Mucosa of stomach (tissue), 1 donor: ENCODE data around the gene IL4R.

Experiments used
- H3K27me3 ChIP-seq: one replicate; pipeline ENCODE4 v1.7.0; 2013; ENCODE audit warnings: mild to moderate bottlenecking, low read length; ENCODE audit not compliant: control insufficient read depth, insufficient read depth
- H3K36me3 ChIP-seq: one replicate; pipeline ENCODE4 v1.7.0; 2013; ENCODE audit warnings: low read length; ENCODE audit not compliant: control insufficient read depth, insufficient read depth
- H3K4me1 ChIP-seq: one replicate; pipeline ENCODE4 v1.7.0; 2013; ENCODE audit warnings: mild to moderate bottlenecking, low read length; ENCODE audit not compliant: control insufficient read depth, insufficient read depth
- H3K4me3 ChIP-seq: one replicate; pipeline ENCODE4 v1.7.0; 2013; ENCODE audit warnings: low read length
- H3K9ac ChIP-seq: one replicate; pipeline ENCODE4 v1.7.0; 2013; ENCODE audit warnings: mild to moderate bottlenecking, low read length, moderate library complexity
- H3K9me3 ChIP-seq: one replicate; pipeline ENCODE4 v1.7.0; 2013; ENCODE audit warnings: mild to moderate bottlenecking, low read length, moderate library complexity; ENCODE audit not compliant: control insufficient read depth
- donor health status: Pancreatic carcinoma.

IL4R gene

GRCh38 chr16:27291722-27292240 lies 22.0 kb upstream of the IL4R start:
- H3K4me3 ChIP-seq = no peak overlapping the region
- no peaks in the 10 kb centered on the region for H3K9me3 ChIP-seq
- no peaks in the 10 kb centered on the region for H3K4me1 ChIP-seq
- H3K9ac ChIP-seq = no peak overlapping the region
- no peaks in the 10 kb centered on the region for H3K27me3 ChIP-seq
- no peaks in the 10 kb centered on the region for H3K36me3 ChIP-seq

- Histone ChIP-seq H3K9me3 (no peaks in the 10 kb centered on the region), H3K4me3 (no peak overlapping the region), H3K9ac (no peak overlapping the region), H3K36me3 (no peaks in the 10 kb centered on the region), H3K4me1 (no peaks in the 10 kb centered on the region), H3K27me3 (no peaks in the 10 kb centered on the region)
These were observed 20.4 kb upstream of the IL4R start for GRCh38 chr16:27293343-27293742.

- H3K36me3 ChIP-seq = no peaks in the 10 kb centered on the region
- H3K9me3 ChIP-seq = no peaks in the 10 kb centered on the region
- H3K4me3 ChIP-seq = no peak overlapping the region
- H3K27me3 ChIP-seq = no peaks in the 10 kb centered on the region
- no peak overlapping the region for H3K9ac ChIP-seq
- no peaks in the 10 kb centered on the region for H3K4me1 ChIP-seq
These were observed 15.6 kb upstream of the IL4R start for GRCh38 chr16:27298132-27298531.

- Histone ChIP-seq H3K4me3 (no peak overlapping the region), H3K27me3 (no peaks in the 10 kb centered on the region)
These were observed 12.4 kb upstream of the IL4R start for GRCh38 chr16:27301236-27301861.

GRCh38 chr16:27302126-27302525 lies 11.6 kb upstream of the IL4R start:
- H3K27me3 ChIP-seq = no peaks in the 10 kb centered on the region
- H3K9me3 ChIP-seq = no peaks in the 10 kb centered on the region
- no peak overlapping the region for H3K9ac ChIP-seq
- H3K36me3 ChIP-seq = no peaks in the 10 kb centered on the region
- H3K4me1 ChIP-seq = no peaks in the 10 kb centered on the region
- H3K4me3 ChIP-seq = no peak overlapping the region

More at GRCh38 chr16:27301236-27301861, 12.4 kb upstream of the IL4R start:
- Histone ChIP-seq H3K36me3 (no peaks in the 10 kb centered on the region), H3K9ac (no peak overlapping the region), H3K4me1 (no peaks in the 10 kb centered on the region), H3K9me3 (no peaks in the 10 kb centered on the region)

GRCh38 chr16:27303256-27304100 lies 10.3 kb upstream of the IL4R start:
- no peaks in the 10 kb centered on the region for H3K9me3 ChIP-seq
- no peaks in the 10 kb centered on the region for H3K27me3 ChIP-seq
- H3K36me3 ChIP-seq = no peaks in the 10 kb centered on the region
- H3K4me1 ChIP-seq = no peaks in the 10 kb centered on the region
- no peak overlapping the region for H3K9ac ChIP-seq
- H3K4me3 ChIP-seq = no peak overlapping the region

GRCh38 chr16:27304102-27304501 lies 9.7 kb upstream of the IL4R start:
- Histone ChIP-seq H3K9me3 (no peaks in the 10 kb centered on the region), H3K27me3 (no peaks in the 10 kb centered on the region), H3K4me1 (no peaks in the 10 kb centered on the region), H3K9ac (no peak overlapping the region), H3K36me3 (no peaks in the 10 kb centered on the region), H3K4me3 (no peak overlapping the region)

- Histone ChIP-seq H3K27me3 (no peaks in the 10 kb centered on the region), H3K9ac (no peak overlapping the region), H3K4me3 (no peak overlapping the region), H3K9me3 (no peaks in the 10 kb centered on the region), H3K36me3 (no peaks in the 10 kb centered on the region), H3K4me1 (no peaks in the 10 kb centered on the region)
These were observed 8.7 kb upstream of the IL4R start for GRCh38 chr16:27304881-27305745.

GRCh38 chr16:27305839-27306442 lies 7.8 kb upstream of the IL4R start:
- Histone ChIP-seq H3K9ac (no peak overlapping the region), H3K36me3 (no peaks in the 10 kb centered on the region), H3K4me1 (no peaks in the 10 kb centered on the region), H3K4me3 (no peak overlapping the region), H3K9me3 (no peaks in the 10 kb centered on the region), H3K27me3 (no peaks in the 10 kb centered on the region)

- peaks cover 7% of the 10 kb centered on the region for H3K4me1 ChIP-seq
- H3K27me3 ChIP-seq = no peaks in the 10 kb centered on the region
- no peaks in the 10 kb centered on the region for H3K9me3 ChIP-seq
- H3K4me3 ChIP-seq = no peak overlapping the region
- H3K36me3 ChIP-seq = no peaks in the 10 kb centered on the region
- H3K9ac ChIP-seq = no peak overlapping the region
These were observed 5.0 kb upstream of the IL4R start for GRCh38 chr16:27308792-27309191.

- H3K9ac ChIP-seq = no peak overlapping the region
- H3K27me3 ChIP-seq = no peaks in the 10 kb centered on the region
These were observed 3.0 kb upstream of the IL4R start for GRCh38 chr16:27310576-27311447.

More at GRCh38 chr16:27310576-27311447, 3.0 kb upstream of the IL4R start:
- H3K36me3 ChIP-seq = no peaks in the 10 kb centered on the region
- H3K9me3 ChIP-seq = no peaks in the 10 kb centered on the region
- H3K4me3 ChIP-seq = no peak overlapping the region
- H3K4me1 ChIP-seq = peaks cover 16% of the 10 kb centered on the region
